ENCODE data around the gene FAM186B.

- TF ChIP-seq CTCF (IDR thresholded peaks at IDR 0.05; ENCODE audit: low read depth, low read length) = no peak
- no peak for TF ChIP-seq EZH2phosphoT487 (IDR thresholded peaks at IDR 0.05; ENCODE audit: low read depth)
Observed at GRCh38 chr12:49646331-49646830, 40.9 kb upstream of the FAM186B start.
